ENCODE results near the gene LAG3. TPM values are rescaled to one million over a fixed set of nuclear protein-coding genes. Genes with fewer than 3 reads are reported as not detected.
A peak's percentile ranks its signal among the peaks of the same experiment; 100 is the strongest.

Gene LAG3
- total and polyA plus RNA-seq, 4 donors, result 0.82 to 1.7 (median 1.4) TPM

DNA sequence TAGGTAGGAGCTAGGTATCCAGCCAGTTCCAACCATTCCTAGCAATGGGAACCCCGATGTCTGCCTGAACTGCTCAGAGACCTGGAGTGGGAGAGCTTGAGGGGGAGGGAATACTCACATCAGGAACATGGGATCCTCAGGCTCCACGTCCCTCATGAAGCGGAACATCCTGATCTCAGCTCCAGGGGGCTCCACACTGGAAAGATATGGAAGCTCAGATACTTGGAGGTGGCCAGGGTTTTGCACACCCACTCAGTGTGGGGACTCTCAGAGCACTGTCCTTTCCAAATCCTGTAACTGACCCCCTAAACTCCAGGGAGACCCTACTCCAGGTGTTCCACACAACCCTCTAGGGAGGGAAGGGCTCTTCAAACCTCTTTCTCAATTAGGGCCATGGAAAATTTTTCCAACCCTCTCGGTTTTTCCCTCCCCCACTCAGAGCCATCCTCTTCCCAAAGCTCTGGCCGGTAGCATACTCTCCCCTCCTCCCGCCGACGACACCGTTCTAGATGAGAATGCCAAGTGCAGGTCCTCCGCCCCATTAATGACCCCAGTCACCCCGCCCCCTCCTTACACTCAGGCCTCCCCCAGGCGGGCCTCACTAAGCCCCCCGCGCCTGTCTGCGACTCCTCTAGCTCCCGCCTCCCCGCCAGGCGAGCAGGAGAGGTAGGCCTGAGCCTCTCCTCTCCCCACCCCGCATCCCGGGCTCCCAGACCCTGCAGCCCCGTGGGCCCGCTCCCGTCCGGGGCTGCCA, 20.0 kb upstream of the LAG3 start:
- TF ChIP-seq, protein P1, sequence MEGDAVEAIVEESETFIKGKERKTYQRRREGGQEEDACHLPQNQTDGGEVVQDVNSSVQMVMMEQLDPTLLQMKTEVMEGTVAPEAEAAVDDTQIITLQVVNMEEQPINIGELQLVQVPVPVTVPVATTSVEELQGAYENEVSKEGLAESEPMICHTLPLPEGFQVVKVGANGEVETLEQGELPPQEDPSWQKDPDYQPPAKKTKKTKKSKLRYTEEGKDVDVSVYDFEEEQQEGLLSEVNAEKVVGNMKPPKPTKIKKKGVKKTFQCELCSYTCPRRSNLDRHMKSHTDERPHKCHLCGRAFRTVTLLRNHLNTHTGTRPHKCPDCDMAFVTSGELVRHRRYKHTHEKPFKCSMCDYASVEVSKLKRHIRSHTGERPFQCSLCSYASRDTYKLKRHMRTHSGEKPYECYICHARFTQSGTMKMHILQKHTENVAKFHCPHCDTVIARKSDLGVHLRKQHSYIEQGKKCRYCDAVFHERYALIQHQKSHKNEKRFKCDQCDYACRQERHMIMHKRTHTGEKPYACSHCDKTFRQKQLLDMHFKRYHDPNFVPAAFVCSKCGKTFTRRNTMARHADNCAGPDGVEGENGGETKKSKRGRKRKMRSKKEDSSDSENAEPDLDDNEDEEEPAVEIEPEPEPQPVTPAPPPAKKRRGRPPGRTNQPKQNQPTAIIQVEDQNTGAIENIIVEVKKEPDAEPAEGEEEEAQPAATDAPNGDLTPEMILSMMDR (IDR thresholded peaks at IDR 0.05; ENCODE audit: control extremely low read depth, extremely low read depth), result no peak
- DNase-seq, result peak; percentile 62 to 71 (median 69)
- 6 to 10% methylated on average over 20 to 24 of the region's 24 CpGs for WGBS, 2 donors
- no peaks in the 10 kb centered on the region for H3K9me3 ChIP-seq (ENCODE audit: control insufficient read depth in 4 of 4, insufficient read depth in 3 of 4, low read length in 3 of 4)
- peak overlapping the region; percentile 84 to 86 for H3K9ac ChIP-seq (ENCODE audit: insufficient read depth in 1 of 2, low read length in 2 of 2)
- peaks cover 10 to 39% (median 33%) of the 10 kb centered on the region in 4 donors for H3K36me3 ChIP-seq (ENCODE audit: control insufficient read depth in 4 of 4, insufficient read depth in 4 of 4, low read length in 4 of 4)
- peak; percentile 2 for ATAC-seq (ENCODE audit: insufficient read depth, low FRiP score)
- H3K27ac ChIP-seq (ENCODE audit: low read depth in 1 of 2, low read length in 1 of 2), result peak overlapping the region; percentile 98 to 99
- H3K27me3 ChIP-seq (ENCODE audit: control insufficient read depth in 3 of 3, insufficient read depth in 3 of 3, low read length in 2 of 3), result no peaks in the 10 kb centered on the region
- peaks cover 0 to 22% (median 12%) of the 10 kb centered on the region in 5 donors for H3K4me1 ChIP-seq (ENCODE audit: control insufficient read depth in 5 of 5, insufficient read depth in 5 of 5, low read length in 5 of 5)
- H3K4me3 ChIP-seq, result peak overlapping the region; percentile 80

DNA sequence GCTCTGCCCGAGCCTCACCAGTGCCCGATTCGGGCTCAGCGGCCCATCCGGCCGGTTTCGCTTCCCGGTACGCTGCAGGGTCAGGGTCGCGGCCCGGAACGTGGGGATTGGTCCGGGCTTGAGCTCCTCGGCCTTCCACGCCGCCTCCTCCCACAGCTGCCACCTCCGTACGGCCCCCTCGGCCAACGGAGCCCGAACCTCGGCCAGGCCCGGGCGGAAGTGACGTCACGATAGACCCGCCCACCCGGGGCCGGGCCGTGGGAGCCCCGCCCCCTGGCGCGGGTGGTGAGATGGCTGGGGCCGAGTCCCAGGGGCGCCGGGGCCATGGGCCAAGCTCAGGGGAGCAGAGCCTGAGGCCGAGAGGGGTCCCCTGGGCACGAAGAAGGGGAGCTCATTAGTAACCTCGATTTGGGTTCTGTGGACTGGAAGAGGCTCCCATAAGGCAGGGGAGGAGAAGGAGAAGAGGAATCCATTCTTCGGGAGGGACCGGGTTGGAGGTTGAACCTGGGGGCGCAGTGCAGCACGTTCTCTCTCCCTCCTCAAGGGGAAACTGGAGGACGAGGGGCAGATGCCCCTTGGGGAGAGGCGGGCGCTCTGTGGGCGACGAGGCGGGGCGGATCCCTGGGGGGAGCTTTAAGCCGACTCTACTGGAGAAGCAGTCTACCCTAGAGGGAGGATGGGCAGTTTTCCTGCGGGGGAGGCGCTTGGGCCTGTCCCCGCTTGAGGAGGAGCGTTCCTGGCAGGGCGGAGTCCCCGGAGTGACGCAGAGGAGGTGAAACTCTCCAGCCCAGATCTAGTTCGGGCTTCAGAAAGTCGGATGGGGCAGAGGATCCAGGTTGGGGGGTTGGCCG, 19.2 kb upstream of the LAG3 start, which contains the start of gene MLF2:
Gene MLF2 (minus strand): TSS at position 221 of the 851 bp plus-strand sequence. CDS start 807 bp downstream, outside the sequence.
- DNase-seq (peak; percentile 100), ATAC-seq (ENCODE audit: insufficient read depth, low FRiP score) (peak; percentile 95)
- Histone ChIP-seq H3K36me3 (ENCODE audit: control insufficient read depth in 4 of 4, insufficient read depth in 4 of 4, low read length in 4 of 4) (peaks cover 6 to 33% (median 27%) of the 10 kb centered on the region in 4 donors), H3K9me3 (ENCODE audit: control insufficient read depth in 4 of 4, insufficient read depth in 3 of 4, low read length in 3 of 4) (no peaks in the 10 kb centered on the region), H3K4me3 (peak within 1 kb of the TSS; percentile 80), H3K27ac (ENCODE audit: low read depth in 1 of 2, low read length in 1 of 2) (peak within 1 kb of the TSS; percentile 98 to 99), H3K4me1 (ENCODE audit: control insufficient read depth in 5 of 5, insufficient read depth in 5 of 5, low read length in 5 of 5) (peaks cover 0 to 23% (median 13%) of the 10 kb centered on the region in 5 donors), H3K9ac (ENCODE audit: insufficient read depth in 1 of 2, low read length in 2 of 2) (peak within 1 kb of the TSS; percentile 84 to 99), H3K27me3 (ENCODE audit: control insufficient read depth in 3 of 3, insufficient read depth in 3 of 3, low read length in 2 of 3) (no peaks in the 10 kb centered on the region)
- 0 to 1% methylated on average over 59 to 62 of the region's 62 CpGs for WGBS, 2 donors
- TF ChIP-seq, protein P1 (IDR thresholded peaks at IDR 0.05; ENCODE audit: control extremely low read depth, extremely low read depth), result peak; percentile 98

DNA sequence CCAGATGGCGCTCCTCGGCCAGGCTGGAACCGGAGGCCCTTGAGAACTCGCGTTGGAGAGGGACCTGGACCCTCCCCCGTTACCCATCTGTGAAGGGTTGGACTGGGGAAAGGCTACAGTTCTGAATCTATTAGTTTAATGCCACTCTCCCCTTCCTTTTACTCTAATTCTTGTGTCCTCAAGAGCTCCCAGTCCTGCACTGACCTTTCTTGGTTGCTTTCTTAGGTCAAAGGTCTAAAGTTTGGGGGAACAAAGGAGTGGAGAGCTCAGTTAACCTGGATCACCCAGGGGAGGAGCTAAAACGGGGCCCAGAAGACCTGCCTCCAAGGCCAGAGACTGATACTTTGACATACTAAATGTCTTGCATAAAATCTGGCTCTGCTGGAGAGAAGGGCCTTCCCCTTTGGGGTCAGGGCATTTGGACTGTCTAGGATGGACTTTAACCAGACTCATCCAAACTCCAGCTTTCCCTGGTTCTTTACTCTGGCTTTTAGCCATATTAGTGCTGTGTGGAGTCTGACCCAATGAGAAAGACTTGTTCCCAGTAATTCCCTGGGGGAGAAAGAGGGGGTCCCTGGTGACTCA, 18.5 kb upstream of the LAG3 start:
- H3K9me3 ChIP-seq (ENCODE audit: control insufficient read depth in 4 of 4, insufficient read depth in 3 of 4, low read length in 3 of 4), result no peaks in the 10 kb centered on the region
- ATAC-seq (ENCODE audit: insufficient read depth, low FRiP score) (no peak), DNase-seq (peak in 1 of 3 donors; percentile 40)
- no peak overlapping the region for H3K4me3 ChIP-seq
- H3K27ac ChIP-seq (ENCODE audit: low read depth in 1 of 2, low read length in 1 of 2), result peak overlapping the region; percentile 13 to 35
- H3K36me3 ChIP-seq (ENCODE audit: control insufficient read depth in 4 of 4, insufficient read depth in 4 of 4, low read length in 4 of 4), result peaks cover 2 to 29% (median 23%) of the 10 kb centered on the region in 4 donors
- TF ChIP-seq, protein P1 (IDR thresholded peaks at IDR 0.05; ENCODE audit: control extremely low read depth, extremely low read depth), result no peak
- peak overlapping the region in 1 of 2 donors; percentile 50 for H3K9ac ChIP-seq (ENCODE audit: insufficient read depth in 1 of 2, low read length in 2 of 2)
- WGBS, 2 donors, result 1% methylated on average over 7 of the region's 7 CpGs
- H3K27me3 ChIP-seq (ENCODE audit: control insufficient read depth in 3 of 3, insufficient read depth in 3 of 3, low read length in 2 of 3), result no peaks in the 10 kb centered on the region
- H3K4me1 ChIP-seq (ENCODE audit: control insufficient read depth in 5 of 5, insufficient read depth in 5 of 5, low read length in 5 of 5), result peaks cover 0 to 29% (median 13%) of the 10 kb centered on the region in 5 donors
